Measurements from ENCODE around the gene LONRF3. TPM values are rescaled to one million over a fixed set of nuclear protein-coding genes. Genes with fewer than 3 reads are reported as not detected.

LONRF3 gene
- total RNA-seq, 1 donor = 1.5 TPM

GRCh38 chrX:119055687-119056086 lies 81.3 kb downstream of the LONRF3 start:
- peak; percentile 39 for DNase-seq (ENCODE audit: low read depth)
- no peak overlapping the region for H3K4me3 ChIP-seq (ENCODE audit: low read depth, low read length)
- no peak for TF ChIP-seq CTCF (IDR thresholded peaks at IDR 0.05; ENCODE audit: insufficient read depth, low read length)

- H3K4me3 ChIP-seq (ENCODE audit: low read depth, low read length) = no peak overlapping the region
- peak; percentile 17 for DNase-seq (ENCODE audit: low read depth)
- no peak for TF ChIP-seq CTCF (IDR thresholded peaks at IDR 0.05; ENCODE audit: insufficient read depth, low read length)
Observed at GRCh38 chrX:119062750-119063374, 88.4 kb downstream of the LONRF3 start.

GRCh38 chrX:119063428-119063827 lies 89.0 kb downstream of the LONRF3 start:
- no peak for TF ChIP-seq CTCF (IDR thresholded peaks at IDR 0.05; ENCODE audit: insufficient read depth, low read length)
- DNase-seq (ENCODE audit: low read depth) = no peak
- no peak overlapping the region for H3K4me3 ChIP-seq (ENCODE audit: low read depth, low read length)

GRCh38 chrX:119067023-119067739 lies 92.8 kb downstream of the LONRF3 start:
- peak; percentile 71 for TF ChIP-seq CTCF (IDR thresholded peaks at IDR 0.05; ENCODE audit: insufficient read depth, low read length)
- peak; percentile 71 for DNase-seq (ENCODE audit: low read depth)
- no peak overlapping the region for H3K4me3 ChIP-seq (ENCODE audit: low read depth, low read length)

Other genes starting within 250 kb of the LONRF3 start
- gene IL13RA1, start 247.0 kb upstream of the LONRF3 start, total RNA-seq (ENCODE audit: low replicate concordance) = 52.7 and 66.8 TPM in 2 replicates
- gene ZCCHC12, start 150.8 kb upstream of the LONRF3 start, total RNA-seq (ENCODE audit: low replicate concordance) = not detected in 2 replicates
- gene CT47C1, start 98.4 kb downstream of the LONRF3 start, total RNA-seq (ENCODE audit: low replicate concordance) = not detected in 2 replicates
- gene KIAA1210, start 153.2 kb downstream of the LONRF3 start, total RNA-seq (ENCODE audit: low replicate concordance) = not detected in 2 replicates